Osteoblast (primary cell): ENCODE results near the gene SPATC1L. TPM values are rescaled to one million over a fixed set of nuclear protein-coding genes. Genes with fewer than 3 reads are reported as not detected.
"Not testable (repeated sequence)": the region's sequence is repeated elsewhere in the genome, so short reads cannot be mapped to it uniquely, and the experiment has no call there.

Experiments used
- DNase-seq: peaks from one replicate; pipeline ENCODE4 v3.0.0; 2011; ENCODE audit warnings: low spot score, mixed read lengths; ENCODE audit not compliant: insufficient read length; ENCODE audit errors: missing footprints
- H2AFZ ChIP-seq: 2 replicates; pipeline ENCODE4 v1.6.0; 2011; ENCODE audit warnings: mild to moderate bottlenecking, low read length
- H3K27ac ChIP-seq: 2 replicates; pipeline ENCODE4 v1.5.1; 2011; ENCODE audit warnings: mild to moderate bottlenecking, low read depth, low read length, moderate library complexity
- H3K27me3 ChIP-seq: 2 replicates; pipeline ENCODE4 v1.6.0; 2012; ENCODE audit warnings: mild to moderate bottlenecking, control low read depth, inconsistent platforms, low read length, moderate library complexity; ENCODE audit not compliant: insufficient read depth
- H3K36me3 ChIP-seq: 2 replicates; pipeline ENCODE4 v1.5.1; 2011; ENCODE audit warnings: mild to moderate bottlenecking, low read length, control low read depth, moderate library complexity; ENCODE audit not compliant: insufficient read depth
- H3K4me1 ChIP-seq: 2 replicates; pipeline ENCODE4 v1.5.1; 2011; ENCODE audit warnings: mild to moderate bottlenecking, low read length, control low read depth, moderate library complexity; ENCODE audit not compliant: insufficient read depth
- H3K4me2 ChIP-seq: 2 replicates; pipeline ENCODE4 v1.6.0; 2011; ENCODE audit warnings: mild to moderate bottlenecking, low read length; ENCODE audit not compliant: insufficient read depth
- H3K4me3 ChIP-seq: fragments of 200-600 bp; sonication (generic); 3 replicates; pipeline ENCODE4 v1.5.1; 2012; ENCODE audit warnings: mild to moderate bottlenecking, low read length, inconsistent platforms; ENCODE audit not compliant: insufficient read depth
- H3K79me2 ChIP-seq: 2 replicates; pipeline ENCODE4 v1.6.0; 2012; ENCODE audit warnings: mild to moderate bottlenecking, low read length, control low read depth, inconsistent platforms; ENCODE audit not compliant: insufficient read depth
- H3K9me3 ChIP-seq: 2 replicates; pipeline ENCODE4 v1.5.1; 2011; ENCODE audit warnings: low read depth, low read length, control low read depth
- H4K20me1 ChIP-seq: 2 replicates; pipeline ENCODE4 v1.6.0; 2012; ENCODE audit warnings: mild to moderate bottlenecking, low read length, control low read depth; ENCODE audit not compliant: insufficient read depth
- CTCF ChIP-seq: IDR thresholded peaks from 2 replicates; pipeline ENCODE4 v1.5.1; 2011; ENCODE audit warnings: mild to moderate bottlenecking, low read depth, low read length, moderate library complexity; ENCODE audit errors: extremely low read depth
- total RNA-seq: library from RNA; depleted of rRNA; stranded (reverse); fragments of >200 nt; gene quantifications from 2 replicates; pipeline ENCODE4 v1.2.3, GENCODE V29; 2012

Gene SPATC1L
- total RNA-seq, 1 donor = 6.9 TPM

GRCh38 chr21:46205766-46206162, 21.5 kb upstream of the SPATC1L start:
- no peaks in the 10 kb centered on the region for H3K27me3 ChIP-seq
- no peak overlapping the region for H3K4me3 ChIP-seq
- no peak for DNase-seq
- H3K79me2 ChIP-seq = no peaks in the 10 kb centered on the region
- H3K9me3 ChIP-seq = no peaks in the 10 kb centered on the region
- H3K36me3 ChIP-seq = peaks cover 11% of the 10 kb centered on the region
- H4K20me1 ChIP-seq = no peaks in the 10 kb centered on the region
- no peak for TF ChIP-seq CTCF
- no peaks in the 10 kb centered on the region for H3K4me1 ChIP-seq
- no peak overlapping the region for H3K4me2 ChIP-seq
- no peak overlapping the region for H3K27ac ChIP-seq
- H2AFZ ChIP-seq = no peak overlapping the region

DNA sequence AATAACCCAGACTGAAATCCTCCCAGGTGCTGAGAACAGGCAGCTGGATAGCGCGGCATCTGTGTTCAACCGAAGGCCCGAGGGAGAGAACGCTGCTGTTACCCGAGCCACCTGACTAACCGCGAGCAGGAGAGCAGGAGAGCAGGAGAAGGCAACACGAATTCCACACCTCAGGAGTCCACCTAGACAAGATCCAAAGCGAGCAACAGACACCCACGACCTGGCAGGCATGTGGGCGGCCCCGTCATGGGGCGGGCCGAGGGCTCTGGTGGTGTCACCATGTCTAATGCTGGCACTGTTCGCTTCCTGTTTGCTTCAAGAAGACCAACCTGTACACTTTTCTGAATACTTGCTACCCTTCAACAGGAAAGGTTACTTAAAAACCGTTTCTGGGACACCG, 20.9 kb upstream of the SPATC1L start:
- Histone ChIP-seq H2AFZ (no peak overlapping the region), H3K4me3 (no peak overlapping the region), H3K4me2 (no peak overlapping the region), H4K20me1 (no peaks in the 10 kb centered on the region), H3K4me1 (no peaks in the 10 kb centered on the region), H3K79me2 (no peaks in the 10 kb centered on the region), H3K27ac (no peak overlapping the region), H3K9me3 (no peaks in the 10 kb centered on the region), H3K36me3 (peaks cover 11% of the 10 kb centered on the region), H3K27me3 (no peaks in the 10 kb centered on the region)
- DNase-seq = peak; percentile 69
- no peak for TF ChIP-seq CTCF

DNA sequence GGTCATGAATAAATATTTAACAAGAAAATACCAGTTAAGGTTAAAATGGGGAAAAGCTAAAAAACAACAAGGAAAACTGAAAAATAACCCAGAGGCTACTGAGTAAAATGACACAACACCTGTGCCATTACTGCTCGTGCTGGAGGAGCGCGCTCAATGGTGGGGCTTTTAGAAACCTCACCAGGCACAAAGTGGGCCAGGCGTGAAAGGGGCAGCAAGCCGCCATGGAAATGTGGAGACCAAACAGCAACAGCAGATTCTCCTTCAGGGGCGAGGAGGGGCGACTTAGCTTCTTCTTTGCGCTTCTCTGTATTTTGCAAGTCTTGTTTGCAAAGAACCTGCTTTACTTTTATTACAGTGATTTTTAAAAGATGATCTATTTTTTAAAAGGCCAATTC, 18.9 kb upstream of the SPATC1L start:
- Histone ChIP-seq H3K36me3 (peaks cover 11% of the 10 kb centered on the region), H3K4me2 (no peak overlapping the region), H2AFZ (no peak overlapping the region), H4K20me1 (no peaks in the 10 kb centered on the region), H3K4me3 (no peak overlapping the region), H3K27me3 (no peaks in the 10 kb centered on the region), H3K4me1 (no peaks in the 10 kb centered on the region), H3K9me3 (no peaks in the 10 kb centered on the region), H3K27ac (no peak overlapping the region), H3K79me2 (no peaks in the 10 kb centered on the region)
- TF ChIP-seq CTCF = no peak
- DNase-seq = peak; percentile 73

GRCh38 chr21:46202592-46203202, 18.4 kb upstream of the SPATC1L start:
- Histone ChIP-seq H3K79me2 (no peaks in the 10 kb centered on the region), H3K27ac (no peak overlapping the region), H3K36me3 (peaks cover 11% of the 10 kb centered on the region), H3K4me2 (no peak overlapping the region), H3K4me3 (no peak overlapping the region), H3K27me3 (no peaks in the 10 kb centered on the region), H2AFZ (no peak overlapping the region), H3K9me3 (no peaks in the 10 kb centered on the region), H3K4me1 (no peaks in the 10 kb centered on the region), H4K20me1 (no peaks in the 10 kb centered on the region)
- no peak for DNase-seq
- no peak for TF ChIP-seq CTCF

GRCh38 chr21:46200877-46201803, 16.9 kb upstream of the SPATC1L start:
- H3K36me3 ChIP-seq = peaks cover 18% of the 10 kb centered on the region
- not testable (repeated sequence) for H2AFZ ChIP-seq, H4K20me1 ChIP-seq, H3K4me3 ChIP-seq, DNase-seq, H3K79me2 ChIP-seq, H3K4me1 ChIP-seq, H3K27ac ChIP-seq, H3K9me3 ChIP-seq, H3K4me2 ChIP-seq, H3K27me3 ChIP-seq
